Measurements from ENCODE around the gene TMIGD1. TPM values are rescaled to one million over a fixed set of nuclear protein-coding genes. Genes with fewer than 3 reads are reported as not detected.
A peak's percentile ranks its signal among the peaks of the same experiment; 100 is the strongest.

TMIGD1 gene
- polyA plus RNA-seq, 1 of the 3 experiments (the other 2 are of a cell fraction): not detected

- Histone ChIP-seq H3K27ac (ENCODE audit: low read depth in 2 of 2, low read length in 1 of 2) (peak overlapping the region in 1 of 2 experiments; percentile 23; a peak in 1 of 4 replicates), H3K36me3 (replicated peaks in 1 of 2; ENCODE audit: control insufficient read depth in 1 of 2, insufficient read depth in 2 of 2, low read length in 1 of 2) (no peaks in the 10 kb centered on the region), H3F3A (replicated peaks; ENCODE audit: insufficient read depth) (peaks cover 5% of the 10 kb centered on the region), H3K9ac (no peak overlapping the region), H3K9me3 (no peaks in the 10 kb centered on the region), H2AFZ (ENCODE audit: low read depth) (no peak overlapping the region), H3K27me3 (ENCODE audit: insufficient read depth) (no peaks in the 10 kb centered on the region), H3K4me3 (ENCODE audit: low read depth in 2 of 2, low read length in 1 of 2) (no peak overlapping the region), H3K4me2 (no peak overlapping the region; the same call in 1 of the 2 replicates), H3K79me2 (ENCODE audit: insufficient read depth) (no peaks in the 10 kb centered on the region), H3K9me2 (no peaks in the 10 kb centered on the region), H3K4me1 (ENCODE audit: control insufficient read depth in 1 of 2, insufficient read depth in 2 of 2, low read depth in 1 of 2, low read length in 1 of 2) (peaks cover 2 to 5% of the 10 kb centered on the region in 2 experiments; a peak in 2 of 4 replicates), H4K20me1 (ENCODE audit: insufficient read depth) (no peaks in the 10 kb centered on the region)
- WGBS (ENCODE audit: low lambda C conversion rate): 43% methylated on average over 2 of the region's 2 CpGs
- ChIA-PET POLR2A (no interaction called here), CTCF (no interaction called here)
- no peak for DNase-seq
- TF ChIP-seq GATA2 (CRISPR knock-in tag; IDR thresholded peaks at IDR 0.05) (no peak), SIN3A (IDR thresholded peaks at IDR 0.05; ENCODE audit: borderline replicate concordance, low read depth, low read length) (no peak), POLR2AphosphoS5 (IDR thresholded peaks at IDR 0.05; ENCODE audit: low read depth, low read length) (no peak), GABPA (IDR thresholded peaks at IDR 0.05; ENCODE audit: low read depth) (no peak), EZH2phosphoT487 (IDR thresholded peaks at IDR 0.05; ENCODE audit: borderline replicate concordance, low read depth) (no peak), JUND (IDR thresholded peaks at IDR 0.05) (peak; percentile 27; the same call in 1 of the 2 replicates), NFIC (IDR thresholded peaks at IDR 0.05; ENCODE audit: borderline replicate concordance) (no peak), TCF12 (IDR thresholded peaks at IDR 0.05) (no peak), RXRA (IDR thresholded peaks at IDR 0.05; ENCODE audit: borderline replicate concordance, low read depth) (no peak), REST (IDR thresholded peaks at IDR 0.05; ENCODE audit: low read depth, low read length) (no peak), IRF3 (IDR thresholded peaks at IDR 0.05; ENCODE audit: low read depth, low read length) (no peak), TEAD4 (IDR thresholded peaks at IDR 0.05; ENCODE audit: borderline replicate concordance, insufficient read depth) (no peak), MEF2A (IDR thresholded peaks at IDR 0.05; ENCODE audit: borderline replicate concordance, low read depth) (no peak), MXI1 (IDR thresholded peaks at IDR 0.05; ENCODE audit: low read depth, low read length) (no peak), RFX5 (IDR thresholded peaks at IDR 0.05; ENCODE audit: low read length) (no peak), SMC3 (IDR thresholded peaks at IDR 0.05; ENCODE audit: low read depth, low read length) (no peak), PBX3 (IDR thresholded peaks at IDR 0.05) (0 out of 2 replicates have a peak, but pooled peaks have one; percentile 31), ZBTB33 (IDR thresholded peaks at IDR 0.05; ENCODE audit: borderline replicate concordance, low read depth) (no peak), FOXJ3 (CRISPR knock-in tag; IDR thresholded peaks at IDR 0.05) (no peak), FOXM1 (IDR thresholded peaks at IDR 0.05; ENCODE audit: low read depth) (no peak), CHD2 (IDR thresholded peaks at IDR 0.05; ENCODE audit: low read length, partially characterized antibody) (no peak), TAF1 (IDR thresholded peaks at IDR 0.05; ENCODE audit: borderline replicate concordance, low read depth, low read length) (no peak), CTCF (IDR thresholded peaks at IDR 0.05) (peak; percentile 25; the same call in 1 of the 2 replicates), RCOR1 (IDR thresholded peaks at IDR 0.05; ENCODE audit: low read length) (no peak), FOSL2 (IDR thresholded peaks at IDR 0.05; ENCODE audit: borderline replicate concordance, low read depth) (peak; percentile 62; the same call in 1 of the 2 replicates), ELF1 (IDR thresholded peaks at IDR 0.05) (no peak)
These were observed 38.9 kb upstream of the TMIGD1 start for GRCh38 chr17:30372755-30373154.
